Peyer's patch (tissue), 4 donors: ENCODE results near the gene PANX3.

Source experiments
- POLR2A ChIP-seq, 2 donors: fragments of 450-650 bp; IDR thresholded peaks; one replicate each; pipeline ENCODE4 v1.5.1; 2017; ENCODE audit warnings: antibody characterized with exemption in 2 of 2, mild to moderate bottlenecking in 2 of 2, moderate library complexity in 2 of 2
- TF ChIP-seq, protein P1 (sequence below), 6 experiments: fragments of 450-650 bp in 4 of 6; fragments of 200-600 bp in 2 of 6; sonication (generic) in 1 of 6; IDR thresholded peaks; one replicate each; pipeline ENCODE4 v1.5.1; 2017 to 2019; ENCODE audit warnings: antibody characterized with exemption in 6 of 6, mild to moderate bottlenecking in 3 of 6, moderate library complexity in 1 of 6

DNA sequence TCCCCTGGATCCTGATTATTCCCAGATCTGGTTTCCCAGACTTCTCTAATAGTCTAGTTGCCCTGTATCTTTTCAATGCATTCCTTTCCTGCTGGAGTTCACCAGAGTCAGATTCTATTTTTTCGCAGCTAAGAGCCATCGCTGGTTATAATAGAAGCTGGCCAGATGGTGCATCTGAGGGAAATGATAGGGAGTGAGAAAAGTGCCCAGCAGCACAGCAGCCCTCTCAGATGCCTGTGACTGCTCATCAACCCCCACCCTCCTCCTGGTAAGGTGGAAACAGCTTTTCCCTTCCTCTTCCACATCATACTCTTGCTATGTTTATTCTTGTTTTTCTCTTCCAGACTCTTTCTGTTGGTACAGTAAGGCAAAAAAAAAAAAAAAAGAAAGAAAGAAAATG, 28.7 kb upstream of the PANX3 start:
- TF ChIP-seq, protein P1, sequence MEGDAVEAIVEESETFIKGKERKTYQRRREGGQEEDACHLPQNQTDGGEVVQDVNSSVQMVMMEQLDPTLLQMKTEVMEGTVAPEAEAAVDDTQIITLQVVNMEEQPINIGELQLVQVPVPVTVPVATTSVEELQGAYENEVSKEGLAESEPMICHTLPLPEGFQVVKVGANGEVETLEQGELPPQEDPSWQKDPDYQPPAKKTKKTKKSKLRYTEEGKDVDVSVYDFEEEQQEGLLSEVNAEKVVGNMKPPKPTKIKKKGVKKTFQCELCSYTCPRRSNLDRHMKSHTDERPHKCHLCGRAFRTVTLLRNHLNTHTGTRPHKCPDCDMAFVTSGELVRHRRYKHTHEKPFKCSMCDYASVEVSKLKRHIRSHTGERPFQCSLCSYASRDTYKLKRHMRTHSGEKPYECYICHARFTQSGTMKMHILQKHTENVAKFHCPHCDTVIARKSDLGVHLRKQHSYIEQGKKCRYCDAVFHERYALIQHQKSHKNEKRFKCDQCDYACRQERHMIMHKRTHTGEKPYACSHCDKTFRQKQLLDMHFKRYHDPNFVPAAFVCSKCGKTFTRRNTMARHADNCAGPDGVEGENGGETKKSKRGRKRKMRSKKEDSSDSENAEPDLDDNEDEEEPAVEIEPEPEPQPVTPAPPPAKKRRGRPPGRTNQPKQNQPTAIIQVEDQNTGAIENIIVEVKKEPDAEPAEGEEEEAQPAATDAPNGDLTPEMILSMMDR (IDR thresholded peaks at IDR 0.05), result no peak
- TF ChIP-seq POLR2A (IDR thresholded peaks at IDR 0.05), result no peak
